HG03135 (cell line): ENCODE data around the gene IFITM2.

Source experiments
- ATAC-seq: cut with Tn5 transposase; IDR thresholded peaks from one replicate; pipeline ENCODE4 v1.9.1; 2021; ENCODE audit warnings: mild to moderate bottlenecking, moderate library complexity; ENCODE audit not compliant: unreplicated experiment

Gene IFITM2

GRCh38 chr11:292211-293121 lies 15.2 kb upstream of the IFITM2 start:
- ATAC-seq: no peak

DNA sequence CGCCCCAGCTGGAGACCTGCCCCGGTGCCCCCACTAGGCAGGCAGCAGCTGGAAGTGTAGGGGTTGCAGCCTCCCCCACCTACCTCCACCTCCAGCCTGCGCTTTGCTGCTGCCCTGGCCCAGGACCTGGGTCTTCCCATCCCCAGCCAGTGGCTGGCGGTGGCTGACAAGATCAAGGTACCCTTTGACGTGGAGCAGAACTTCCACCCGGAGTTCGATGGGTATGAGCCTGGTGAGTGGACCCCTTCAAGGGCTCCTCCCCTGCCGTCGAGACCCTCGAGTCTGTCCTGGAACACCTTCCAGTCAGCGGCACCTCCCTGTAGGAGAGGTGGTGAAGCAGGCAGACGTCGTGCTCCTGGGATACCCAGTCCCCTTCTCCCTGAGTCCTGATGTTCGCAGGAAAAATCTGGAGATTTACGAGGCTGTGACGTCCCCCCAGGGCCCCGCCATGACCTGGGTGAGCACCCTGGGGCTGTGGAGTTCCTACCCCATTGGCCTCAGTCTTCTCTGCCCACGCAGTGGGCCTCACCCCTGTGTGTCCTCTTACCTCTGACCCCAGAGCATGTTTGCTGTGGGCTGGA lies 14.3 kb upstream of the IFITM2 start:
- ATAC-seq: no peak

DNA sequence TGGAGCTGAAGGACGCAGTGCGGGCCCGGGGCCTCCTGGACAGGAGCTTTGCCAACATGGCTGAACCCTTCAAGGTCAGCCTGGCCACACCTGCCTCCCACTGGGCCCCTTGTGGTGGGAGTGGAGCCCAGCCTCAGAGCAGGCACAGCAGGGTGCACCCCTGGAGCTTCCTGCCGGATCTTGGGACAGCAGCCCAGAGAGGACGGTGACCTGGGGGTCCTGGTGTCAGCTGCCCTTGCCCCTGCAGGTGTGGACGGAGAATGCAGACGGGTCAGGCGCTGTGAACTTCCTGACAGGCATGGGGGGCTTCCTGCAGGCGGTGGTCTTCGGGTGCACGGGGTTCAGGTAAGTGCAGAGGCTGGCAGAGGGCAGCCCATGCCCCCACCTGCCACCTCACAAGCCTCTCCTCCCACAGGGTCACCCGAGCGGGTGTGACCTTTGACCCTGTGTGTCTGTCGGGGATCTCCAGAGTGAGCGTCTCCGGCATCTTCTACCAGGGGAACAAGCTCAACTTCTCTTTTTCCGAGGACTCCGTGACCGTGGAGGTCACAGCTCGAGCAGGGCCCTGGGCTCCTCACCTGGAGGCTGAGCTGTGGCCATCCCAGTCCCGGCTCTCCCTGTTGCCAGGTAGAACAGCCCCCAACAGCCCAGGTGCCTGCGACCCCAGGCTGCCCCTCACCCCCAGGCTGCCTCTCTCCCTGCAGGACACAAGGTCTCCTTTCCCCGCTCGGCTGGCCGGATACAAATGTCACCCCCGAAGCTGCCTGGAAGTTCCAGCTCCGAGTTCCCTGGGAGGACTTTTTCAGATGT lies 13.6 kb upstream of the IFITM2 start:
- ATAC-seq: no peak

DNA sequence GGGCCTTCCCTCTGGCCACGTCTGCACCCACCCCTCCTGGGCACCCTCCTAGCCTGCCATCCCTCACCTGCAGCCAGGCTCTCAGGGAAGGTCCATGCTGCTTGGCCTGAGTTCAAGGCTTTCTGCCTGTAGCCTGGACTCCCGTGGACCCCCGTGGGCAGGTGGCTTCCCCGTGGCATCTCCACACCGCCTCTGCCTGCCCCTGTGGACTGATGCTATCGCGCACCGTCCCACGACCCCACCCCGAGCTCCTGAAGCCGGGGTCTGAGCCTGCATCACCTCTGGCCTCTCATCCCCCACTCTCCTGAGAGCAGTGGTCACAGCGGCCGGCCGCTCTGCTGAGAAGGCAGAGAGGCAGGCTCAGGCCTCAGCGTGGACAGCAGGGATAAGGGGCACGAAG lies 12.8 kb upstream of the IFITM2 start:
- ATAC-seq: no peak

DNA sequence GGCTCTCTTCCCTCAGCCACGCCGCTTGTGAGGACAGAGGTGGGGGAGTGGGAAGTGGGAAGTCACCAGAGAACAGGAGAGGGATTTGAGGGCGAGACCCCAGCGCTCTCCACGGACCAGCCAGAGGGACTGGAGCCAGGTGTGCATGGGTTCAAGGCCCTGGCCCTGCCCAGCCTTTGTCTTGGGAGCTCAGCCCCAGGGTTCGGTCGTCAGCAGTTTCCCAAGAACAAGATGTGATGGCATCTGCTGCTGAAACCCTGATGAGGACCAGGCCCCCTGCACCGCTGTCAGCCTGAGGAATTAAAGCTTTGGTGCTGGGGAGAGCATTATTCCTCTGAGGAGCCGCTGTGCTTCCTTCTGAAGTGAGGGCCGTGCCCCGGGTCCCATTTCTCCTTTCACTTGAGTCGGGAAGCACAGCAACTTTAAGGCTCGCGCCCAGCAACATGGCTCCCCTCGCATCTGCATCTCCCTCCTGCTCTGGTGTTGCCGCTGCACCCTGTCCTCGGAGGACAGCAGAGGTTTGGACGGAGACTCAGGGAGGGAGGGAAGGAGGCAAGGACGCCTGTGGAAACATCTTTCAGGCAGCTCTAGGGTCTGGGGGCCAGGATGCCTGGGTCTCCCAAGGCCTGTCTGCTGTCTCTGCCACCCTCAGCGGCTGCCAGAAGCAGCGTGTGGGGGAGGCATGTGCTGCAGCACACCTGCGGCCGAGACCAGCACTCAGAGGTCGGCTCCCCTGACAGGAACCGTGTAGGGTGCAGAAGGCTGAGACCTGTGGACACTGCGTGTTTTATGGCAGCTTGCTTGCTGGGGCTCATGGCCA lies 12.1 kb upstream of the IFITM2 start:
- no peak for ATAC-seq

DNA sequence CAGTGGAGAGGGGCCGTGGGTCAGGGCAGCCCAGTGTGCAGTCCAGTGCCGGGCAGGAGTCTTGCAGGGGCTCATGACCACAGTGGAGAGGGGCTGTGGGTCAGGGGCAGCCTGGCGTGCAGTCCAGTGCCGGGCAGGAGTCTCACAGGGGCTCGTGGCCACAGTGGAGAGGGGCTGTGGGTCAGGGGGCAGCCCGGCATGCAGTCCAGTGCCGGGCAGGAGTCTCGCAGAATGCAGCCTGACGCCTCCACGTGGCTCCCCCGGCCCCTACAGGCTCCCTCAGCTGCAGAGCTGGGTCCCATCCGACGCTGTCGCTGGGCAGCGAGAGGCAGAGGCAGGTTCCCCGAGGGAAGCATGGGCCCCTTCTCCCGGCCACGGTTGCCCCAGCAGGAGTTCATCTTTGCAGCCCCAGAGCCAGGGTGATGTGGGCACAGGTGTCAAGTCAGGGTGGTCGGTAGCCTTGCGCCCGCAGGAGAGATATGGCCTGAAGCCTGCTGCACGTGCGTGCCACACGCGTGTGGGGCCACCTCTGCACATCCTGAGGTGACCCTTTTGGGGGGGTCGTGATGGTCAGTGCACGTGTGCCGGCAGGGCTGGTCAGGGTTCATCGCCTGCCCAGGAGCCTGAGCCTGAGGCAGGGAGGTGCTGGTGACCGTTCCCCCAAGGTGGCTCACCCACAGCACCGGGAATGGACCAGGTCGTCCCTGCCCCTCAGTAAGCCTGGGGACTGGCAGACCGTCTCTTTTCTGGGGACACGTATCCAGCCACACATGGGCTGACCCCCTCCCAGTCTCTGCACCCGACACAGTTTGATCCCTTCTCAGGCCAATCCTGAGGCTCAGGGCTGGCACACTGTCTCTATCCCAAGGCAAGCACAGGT lies 11.2 kb upstream of the IFITM2 start:
- no peak for ATAC-seq

GRCh38 chr11:297051-297585 lies 10.5 kb upstream of the IFITM2 start:
- ATAC-seq: no peak

DNA sequence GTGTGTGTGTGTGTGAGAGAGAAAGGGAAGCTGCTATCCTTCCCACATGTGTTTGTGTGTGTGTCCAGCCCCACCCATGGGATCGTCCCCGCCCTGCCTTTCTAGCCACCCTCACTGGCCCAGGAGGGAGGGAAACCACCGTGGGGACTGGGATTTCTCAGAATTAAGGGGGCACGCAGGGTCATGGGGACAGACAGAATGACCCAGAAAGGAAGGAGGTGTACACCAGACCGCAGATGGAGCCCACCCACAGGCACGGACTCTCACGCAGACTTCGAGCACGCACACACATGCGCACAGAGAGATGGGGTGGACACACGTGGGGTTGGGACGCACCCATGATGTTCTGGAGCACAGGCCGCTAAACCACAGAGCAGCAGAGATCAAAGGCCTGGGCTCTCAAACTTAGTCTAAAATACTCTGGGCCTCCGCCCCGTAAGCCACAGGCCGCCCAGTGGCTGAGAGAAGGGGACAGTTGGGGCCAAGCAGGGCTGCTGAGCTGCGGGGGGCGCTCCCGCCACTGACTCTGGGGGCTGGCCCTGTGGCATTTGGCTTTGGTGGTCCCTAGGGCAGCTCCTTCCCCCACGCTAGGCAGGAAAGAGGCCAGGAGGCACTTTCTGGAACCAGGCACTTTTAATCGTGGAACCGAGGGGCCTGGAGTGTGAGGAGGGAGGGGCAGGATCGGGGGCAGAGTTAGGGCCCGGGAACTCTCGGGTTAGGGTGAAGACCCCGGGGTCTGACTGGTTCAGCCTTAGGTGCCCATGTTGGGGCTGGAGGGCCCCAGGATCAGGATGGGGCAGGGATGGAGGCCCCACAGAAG lies 9.8 kb upstream of the IFITM2 start:
- ATAC-seq: no peak

DNA sequence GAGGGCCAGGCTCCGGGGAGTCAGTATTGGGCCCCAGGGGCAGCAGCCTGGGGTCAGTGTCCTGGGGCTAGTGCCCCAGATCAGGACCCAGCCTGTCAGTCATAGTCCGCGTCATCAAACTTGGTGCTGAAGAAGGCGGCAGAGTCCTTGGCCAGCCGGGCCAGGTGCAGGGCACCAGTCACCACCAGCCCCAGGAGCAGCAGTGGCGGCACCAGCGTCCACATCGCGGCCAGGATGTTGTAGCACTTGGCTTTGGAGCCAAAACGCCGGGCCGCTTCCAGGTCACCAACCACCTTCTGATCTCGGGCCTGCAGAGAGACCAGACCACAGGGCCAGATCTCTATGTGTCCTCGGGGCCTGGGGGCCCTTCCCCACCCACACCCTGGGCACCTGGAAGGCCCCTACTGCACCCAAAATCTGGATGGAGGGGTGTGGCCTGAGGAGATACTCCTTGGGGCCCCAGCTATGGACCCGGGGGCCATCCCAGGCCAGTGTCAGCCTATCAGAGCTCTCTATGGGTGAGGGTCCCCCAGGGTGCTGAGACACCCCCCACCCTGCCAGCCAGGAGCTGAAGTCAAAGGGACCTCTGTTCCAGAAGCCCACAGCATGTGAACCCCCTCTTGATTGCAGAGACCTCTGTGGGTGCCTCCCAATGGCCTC lies 9.1 kb upstream of the IFITM2 start:
- ATAC-seq: no peak

- no peak for ATAC-seq
Measured at GRCh38 chr11:299081-299891, 8.3 kb upstream of the IFITM2 start, which contains the start of gene IFITM5. Gene IFITM5, minus strand, starts transcription at chr11:299526. Its CDS starts 36 bp downstream, at chr11:299490.

DNA sequence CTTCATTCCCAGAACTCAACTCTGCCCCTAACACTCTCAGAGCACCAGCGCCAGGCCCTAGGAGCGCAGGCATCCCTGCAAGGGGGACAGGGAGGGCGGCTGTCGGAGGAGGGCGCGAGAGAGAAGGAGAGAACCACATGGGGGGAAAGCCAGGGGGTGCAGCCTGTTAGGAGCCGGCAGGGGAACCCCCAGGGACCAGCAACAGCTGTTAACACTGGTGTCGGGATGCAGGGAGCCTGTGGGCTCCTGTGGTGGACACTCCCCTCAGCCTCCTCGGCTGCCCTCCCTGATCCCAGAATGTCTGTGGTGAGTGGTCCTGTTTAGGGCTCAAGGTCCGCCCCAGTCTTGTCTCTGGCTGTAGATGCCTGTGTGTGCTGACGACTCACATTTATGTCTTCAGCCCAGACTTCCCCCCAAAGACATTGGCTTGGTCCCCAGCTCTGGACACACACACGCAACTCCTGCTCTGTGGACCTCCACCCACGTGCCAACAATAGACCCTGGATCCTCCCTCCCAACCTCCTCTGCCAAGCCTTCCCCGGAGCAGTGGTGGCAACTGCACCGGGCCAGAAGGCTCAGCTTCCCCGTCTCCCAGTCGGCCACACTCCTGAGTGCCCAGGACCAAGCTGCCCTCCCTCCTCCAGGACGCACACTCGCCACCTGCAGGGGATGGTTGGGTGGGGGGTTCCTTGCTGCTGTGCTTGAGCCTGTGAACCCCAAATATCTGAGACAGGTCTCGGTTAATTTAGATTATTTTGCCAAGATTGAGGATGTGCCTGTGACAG lies 7.5 kb upstream of the IFITM2 start:
- ATAC-seq: no peak

DNA sequence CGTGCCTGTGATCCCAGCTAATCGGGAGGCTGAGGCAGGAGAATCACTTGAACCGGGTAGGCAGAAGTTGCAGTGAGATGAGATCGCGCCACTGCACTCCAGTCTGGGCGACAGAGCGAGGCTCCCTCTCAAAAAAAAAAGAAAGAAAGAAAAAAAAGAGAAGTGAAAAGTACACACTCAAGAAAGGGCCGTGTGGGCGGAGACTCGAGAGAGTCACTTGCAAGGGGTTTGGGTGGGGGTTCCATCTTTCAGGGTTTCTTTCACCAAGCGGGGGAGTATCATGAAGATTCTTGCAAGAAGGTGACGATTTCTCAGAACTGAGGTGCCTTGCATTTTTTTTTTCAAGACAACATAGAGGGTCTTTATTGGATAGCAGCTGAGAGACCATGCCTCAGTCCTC lies 4.3 kb upstream of the IFITM2 start:
- no peak for ATAC-seq

DNA sequence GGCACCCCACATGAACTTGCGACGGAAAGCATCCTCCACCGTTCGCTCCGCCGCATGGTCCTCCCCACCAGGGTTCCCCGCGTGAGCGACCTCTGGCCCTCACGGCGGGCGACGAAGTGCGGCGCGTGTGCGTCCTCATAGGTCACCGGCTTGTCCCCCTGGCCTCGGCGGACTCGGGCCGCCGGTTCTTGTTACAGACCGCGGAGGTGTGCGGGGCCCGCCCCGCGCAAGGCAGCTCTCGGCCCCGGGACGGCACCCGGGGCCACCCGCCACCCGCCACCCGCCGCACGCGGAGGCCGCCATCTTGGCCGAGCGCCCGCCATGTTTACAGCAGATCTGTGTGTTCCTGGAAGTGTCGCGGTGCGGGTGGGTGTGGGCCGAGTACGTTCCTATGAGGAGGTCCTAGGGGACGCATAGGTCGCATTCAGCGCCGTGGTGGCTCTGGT lies 3.5 kb upstream of the IFITM2 start:
- no peak for ATAC-seq

GRCh38 chr11:304915-305843 lies 2.4 kb upstream of the IFITM2 start:
- ATAC-seq: no peak

- ATAC-seq: no peak
Measured at GRCh38 chr11:305844-306211, 1.8 kb upstream of the IFITM2 start.
